IPS-18a (cell line): ENCODE data around the gene KLHL20.
A peak's percentile ranks its signal among the peaks of the same experiment; 100 is the strongest.
"Not testable (repeated sequence)": the region's sequence is repeated elsewhere in the genome, so short reads cannot be mapped to it uniquely, and the experiment has no call there.

Experiments used
- H3K27ac ChIP-seq: one replicate; pipeline ENCODE4 v1.5.1; 2013; ENCODE audit warnings: low read length
- H3K27me3 ChIP-seq: one replicate; pipeline ENCODE4 v1.6.1; 2013; ENCODE audit warnings: mild to moderate bottlenecking, low read length; ENCODE audit not compliant: control insufficient read depth, insufficient read depth
- H3K36me3 ChIP-seq: one replicate; pipeline ENCODE4 v1.6.1; 2013; ENCODE audit warnings: low read depth, low read length; ENCODE audit not compliant: control insufficient read depth
- H3K4me1 ChIP-seq: one replicate; pipeline ENCODE4 v1.6.1; 2013; ENCODE audit warnings: low read depth, low read length; ENCODE audit not compliant: control insufficient read depth
- H3K4me3 ChIP-seq: one replicate; pipeline ENCODE4 v1.5.1; 2013; ENCODE audit warnings: low read length
- H3K9ac ChIP-seq: one replicate; pipeline ENCODE4 v1.6.1; 2013; ENCODE audit warnings: mild to moderate bottlenecking, low read length, moderate library complexity
- H3K9me3 ChIP-seq: one replicate; pipeline ENCODE4 v1.6.1; 2013; ENCODE audit warnings: low read depth, low read length; ENCODE audit not compliant: control insufficient read depth

Gene KLHL20

DNA sequence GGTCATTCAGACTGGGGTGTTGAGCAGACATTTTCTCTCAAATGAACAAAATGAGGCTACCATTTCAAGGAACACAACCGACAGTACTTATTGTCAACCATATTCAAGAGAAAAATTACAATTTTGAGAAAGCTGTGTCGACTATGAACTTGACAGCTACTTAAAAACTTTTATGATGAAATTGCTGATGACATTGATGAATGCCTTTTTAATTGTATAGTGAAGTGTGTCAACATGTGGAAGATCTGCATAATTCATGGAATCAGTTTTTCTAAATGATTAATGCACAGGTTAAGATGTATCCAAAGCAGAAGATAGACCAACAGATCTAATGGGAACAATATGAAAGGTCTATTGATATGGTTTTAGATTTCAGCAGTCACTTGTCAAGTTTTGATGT is 75.1 kb downstream of the KLHL20 start:
- Histone ChIP-seq H3K27ac (no peak overlapping the region), H3K36me3 (peaks cover 3% of the 10 kb centered on the region), H3K9ac (no peak overlapping the region), H3K4me1 (no peaks in the 10 kb centered on the region), H3K9me3 (no peaks in the 10 kb centered on the region), H3K27me3 (no peaks in the 10 kb centered on the region), H3K4me3 (no peak overlapping the region)

DNA sequence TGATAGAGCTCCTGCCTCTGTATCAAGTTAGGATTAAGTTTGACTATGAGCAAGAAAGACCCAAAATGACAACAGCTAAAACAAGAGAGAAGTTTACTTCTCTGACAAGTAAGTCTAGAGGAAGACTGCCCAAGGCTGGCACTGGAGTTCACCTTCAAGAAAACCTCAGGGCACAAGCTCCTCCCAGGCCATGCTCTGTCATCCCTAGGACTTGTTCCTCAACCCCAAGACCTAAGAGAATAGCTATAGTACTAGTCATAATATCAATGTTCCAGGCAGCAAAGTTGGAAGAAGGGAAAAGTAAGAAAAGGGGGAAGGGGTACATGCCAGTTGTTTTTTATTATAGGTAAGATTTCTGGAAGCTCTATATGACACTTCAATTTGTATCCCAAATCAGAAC is 83.3 kb downstream of the KLHL20 start:
- H3K4me3 ChIP-seq: no peak overlapping the region
- no peaks in the 10 kb centered on the region for H3K27me3 ChIP-seq
- H3K9ac ChIP-seq: no peak overlapping the region
- H3K27ac ChIP-seq: no peak overlapping the region
- no peaks in the 10 kb centered on the region for H3K4me1 ChIP-seq
- H3K9me3 ChIP-seq: no peaks in the 10 kb centered on the region
- peaks cover 15% of the 10 kb centered on the region for H3K36me3 ChIP-seq

DNA sequence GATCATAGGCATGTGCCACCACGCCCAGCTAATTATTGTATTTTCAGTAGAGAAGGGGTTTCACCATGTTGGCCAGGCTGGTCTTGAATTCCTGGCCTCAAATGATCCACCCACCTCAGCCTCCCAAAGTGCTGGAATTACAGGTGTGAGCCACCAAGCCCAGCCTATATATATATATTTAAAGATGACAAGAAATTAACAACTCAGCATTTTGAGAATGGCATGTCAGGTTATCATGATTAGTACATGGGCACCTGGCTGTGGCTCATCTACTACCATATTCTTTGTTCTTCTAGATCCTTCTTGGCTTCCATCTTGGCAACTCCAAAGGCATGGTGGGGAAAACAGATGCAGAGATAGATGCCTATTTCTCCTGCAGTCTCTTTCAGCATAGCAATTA is 85.2 kb downstream of the KLHL20 start:
- H3K27ac ChIP-seq, H3K4me1 ChIP-seq, H3K4me3 ChIP-seq, H3K27me3 ChIP-seq, H3K9ac ChIP-seq, H3K9me3 ChIP-seq: not testable (repeated sequence)
- H3K36me3 ChIP-seq: peaks cover 21% of the 10 kb centered on the region

DNA sequence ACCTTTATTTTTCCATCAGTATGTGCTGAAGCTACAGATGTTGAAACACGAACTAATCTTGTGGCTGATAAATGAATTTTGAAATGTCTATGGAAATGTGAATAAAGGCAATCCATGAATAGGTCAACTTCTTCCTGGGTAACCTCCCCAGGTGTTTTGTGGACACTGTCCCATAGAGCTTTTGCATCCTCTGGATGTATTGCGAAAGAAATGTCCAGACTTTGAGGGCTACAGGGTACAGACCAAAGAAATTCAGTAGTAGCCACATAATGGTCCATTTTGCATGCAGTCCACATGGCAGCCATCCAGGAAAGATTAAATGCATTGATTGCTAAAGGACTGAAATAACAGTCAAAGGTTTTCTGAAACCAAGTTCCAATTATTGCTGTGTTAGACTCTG is 88.2 kb downstream of the KLHL20 start:
- no peak overlapping the region for H3K9ac ChIP-seq
- no peaks in the 10 kb centered on the region for H3K4me1 ChIP-seq
- H3K4me3 ChIP-seq: no peak overlapping the region
- H3K36me3 ChIP-seq: peaks cover 36% of the 10 kb centered on the region
- H3K9me3 ChIP-seq: no peaks in the 10 kb centered on the region
- H3K27me3 ChIP-seq: no peaks in the 10 kb centered on the region
- H3K27ac ChIP-seq: no peak overlapping the region

DNA sequence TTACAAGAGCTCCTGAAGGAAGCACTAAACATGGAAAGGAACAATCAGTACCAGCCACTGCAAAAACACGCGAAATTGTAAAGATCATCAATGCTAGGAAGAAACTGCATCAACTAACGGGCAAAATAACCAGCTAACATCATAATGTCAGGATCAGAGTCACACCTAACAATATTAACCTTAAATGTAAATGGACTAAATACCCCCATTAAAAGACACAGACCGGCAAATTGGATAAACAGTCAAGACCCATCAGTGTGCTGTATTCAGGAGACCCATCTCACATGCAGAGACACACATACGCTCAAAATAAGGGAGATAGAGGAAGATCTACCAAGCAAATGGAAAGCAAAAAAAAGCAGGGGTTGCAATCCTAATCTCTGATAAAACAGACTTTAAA is 98.9 kb downstream of the KLHL20 start:
- not testable (repeated sequence) for H3K27ac ChIP-seq, H3K4me1 ChIP-seq, H3K9ac ChIP-seq, H3K9me3 ChIP-seq, H3K27me3 ChIP-seq, H3K4me3 ChIP-seq
- H3K36me3 ChIP-seq: peaks cover 15% of the 10 kb centered on the region

DNA sequence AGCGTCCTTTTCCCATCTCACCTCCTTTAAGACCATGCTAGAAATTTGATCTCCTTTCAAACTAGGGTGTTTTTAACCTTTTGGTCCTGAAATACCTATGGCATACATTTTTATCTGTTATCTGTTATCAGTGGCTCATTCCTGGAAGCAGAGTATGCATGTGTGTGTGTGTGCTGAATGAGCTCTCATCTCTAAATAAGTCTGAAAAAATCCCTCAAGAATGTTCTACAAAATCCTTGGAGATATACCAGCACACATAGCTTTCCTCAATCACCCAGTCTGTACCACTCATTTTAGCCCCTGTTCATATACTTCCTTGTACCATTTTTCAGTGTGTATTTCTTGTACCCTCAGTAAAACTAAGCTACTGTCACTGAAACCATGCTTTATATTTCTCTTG is 103.7 kb downstream of the KLHL20 start:
- Histone ChIP-seq H3K4me1 (peaks cover 6% of the 10 kb centered on the region), H3K9me3 (no peaks in the 10 kb centered on the region), H3K4me3 (no peak overlapping the region), H3K27me3 (no peaks in the 10 kb centered on the region), H3K36me3 (peaks cover 12% of the 10 kb centered on the region), H3K9ac (no peak overlapping the region), H3K27ac (no peak overlapping the region)

DNA sequence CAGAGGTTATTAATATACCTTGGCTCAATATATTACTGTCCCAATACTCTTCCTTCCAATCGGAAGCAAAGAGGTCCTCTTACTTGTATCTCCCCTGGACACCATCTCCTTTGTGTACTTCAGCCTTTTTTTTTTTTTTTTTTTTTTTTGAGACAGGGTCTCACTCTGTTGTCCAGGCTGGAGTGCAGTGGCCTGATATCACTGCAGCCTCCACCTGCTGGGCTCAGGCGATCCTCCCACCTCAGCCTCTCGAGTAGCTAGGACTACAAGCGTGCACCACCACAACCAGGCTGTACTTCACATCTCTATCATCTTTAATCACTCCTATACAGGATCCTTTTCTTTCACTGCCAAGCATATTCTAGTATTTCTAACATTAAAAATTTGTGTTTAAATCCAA is 106.9 kb downstream of the KLHL20 start:
- Histone ChIP-seq H3K36me3 (peaks cover 12% of the 10 kb centered on the region), H3K9ac (no peak overlapping the region), H3K4me3 (no peak overlapping the region), H3K27ac (no peak overlapping the region), H3K4me1 (peaks cover 6% of the 10 kb centered on the region), H3K27me3 (no peaks in the 10 kb centered on the region), H3K9me3 (no peaks in the 10 kb centered on the region)

DNA sequence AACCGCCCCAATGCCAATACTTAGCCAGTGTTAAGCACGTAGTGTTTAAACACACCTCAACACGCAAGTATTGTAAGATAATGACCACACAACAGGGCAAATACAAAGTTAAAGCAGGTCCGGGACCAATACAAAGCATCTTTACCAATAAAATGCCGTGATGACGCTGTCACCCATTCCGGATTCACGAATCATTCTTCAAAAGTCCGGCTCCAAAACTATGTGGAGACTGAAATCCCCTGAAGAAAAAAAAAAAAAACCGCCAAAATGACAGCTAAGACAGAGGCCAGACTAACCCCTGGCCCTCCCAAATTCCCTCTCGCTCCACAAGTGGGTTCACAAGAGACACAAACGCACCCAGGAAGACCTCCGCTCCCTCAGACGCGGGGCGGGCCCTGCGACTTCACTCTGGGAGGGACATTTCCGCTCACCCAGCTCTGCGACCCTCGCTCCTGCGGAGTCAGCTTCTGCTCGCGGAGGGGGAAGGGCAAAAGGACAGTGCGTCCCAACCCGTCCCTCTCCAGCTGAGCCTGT is 109.1 kb downstream of the KLHL20 start:
- H3K4me3 ChIP-seq: peak overlapping the region; percentile 97
- H3K27ac ChIP-seq: peak overlapping the region; percentile 81
- H3K36me3 ChIP-seq: peaks cover 5% of the 10 kb centered on the region
- no peaks in the 10 kb centered on the region for H3K9me3 ChIP-seq
- H3K9ac ChIP-seq: peak overlapping the region; percentile 97
- peaks cover 6% of the 10 kb centered on the region for H3K4me1 ChIP-seq
- no peaks in the 10 kb centered on the region for H3K27me3 ChIP-seq

DNA sequence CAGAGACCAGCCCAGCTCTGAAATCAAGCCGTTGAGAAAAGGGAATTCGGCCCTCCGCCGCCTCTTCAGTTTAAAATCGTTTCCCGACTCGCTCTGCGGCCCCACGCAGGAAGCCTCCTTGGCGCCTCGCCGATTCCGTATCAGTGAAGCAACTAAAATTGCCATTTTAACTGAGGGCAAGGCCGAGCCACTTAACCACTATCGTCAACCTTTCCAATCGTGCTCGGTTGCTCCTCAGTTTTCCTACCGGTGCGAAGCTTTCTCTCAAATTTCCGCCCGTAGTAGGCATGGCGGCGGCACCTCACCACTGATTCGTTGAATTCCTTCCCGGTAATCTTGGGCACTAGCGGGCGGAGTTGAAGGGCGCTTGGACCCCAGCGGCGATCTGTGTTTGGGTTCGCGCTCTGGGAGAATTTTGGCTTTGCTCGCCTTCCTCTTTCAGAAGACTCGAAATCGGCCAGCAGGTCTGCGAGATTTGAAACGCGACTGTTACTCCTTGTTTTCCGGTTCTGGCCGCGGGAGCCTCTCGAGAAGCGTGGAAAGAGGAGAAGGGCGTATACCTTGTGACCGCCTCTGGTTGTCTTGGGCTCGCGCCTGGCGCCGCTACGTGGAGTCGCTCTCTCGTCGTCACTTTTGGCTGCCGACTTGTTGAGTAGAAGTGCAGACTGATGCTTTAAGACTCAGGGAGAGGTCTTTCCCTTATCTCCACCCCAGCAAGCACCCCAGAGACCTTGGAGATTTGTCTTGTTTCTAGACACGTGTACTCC is 109.7 kb downstream of the KLHL20 start, which contains the start of the genes CENPL and DARS2:
Gene CENPL, minus strand, starts transcription at position 569 of the 767 bp plus-strand sequence. CDS start 13,584 bp downstream, outside the sequence.
Gene DARS2, plus strand, starts transcription at position 359 of the 767 bp plus-strand sequence. CDS start 557 bp downstream, outside the sequence.
- Histone ChIP-seq H3K4me3 (peak within 1 kb of the TSS; percentile 97), H3K27ac (peak within 1 kb of the TSS; percentile 90), H3K9me3 (no peaks in the 10 kb centered on the region), H3K36me3 (peaks cover 5% of the 10 kb centered on the region), H3K27me3 (no peaks in the 10 kb centered on the region), H3K9ac (peak within 1 kb of the TSS; percentile 97), H3K4me1 (peaks cover 6% of the 10 kb centered on the region)

DNA sequence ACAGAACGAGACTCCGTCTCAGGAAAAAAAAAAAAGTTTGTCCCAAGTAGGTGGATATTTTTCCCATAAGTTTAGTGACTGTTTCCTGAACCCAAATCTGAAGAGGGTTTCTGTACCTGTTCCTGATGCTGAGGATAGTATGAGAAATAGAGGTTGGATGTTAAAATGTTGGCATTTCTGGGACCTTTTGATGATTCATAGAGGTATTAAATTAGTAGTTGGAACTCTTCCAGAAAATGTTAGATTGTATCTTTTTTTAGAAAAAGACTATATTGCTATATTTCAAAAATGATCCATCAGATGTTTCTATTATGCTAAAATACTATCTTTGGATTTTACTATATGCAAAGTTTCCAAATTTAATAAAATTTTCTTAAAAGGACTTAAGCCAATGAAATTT is 112.8 kb downstream of the KLHL20 start:
- no peak overlapping the region for H3K9ac ChIP-seq
- peaks cover 11% of the 10 kb centered on the region for H3K36me3 ChIP-seq
- H3K4me1 ChIP-seq: peaks cover 6% of the 10 kb centered on the region
- H3K4me3 ChIP-seq: no peak overlapping the region
- H3K27ac ChIP-seq: no peak overlapping the region
- no peaks in the 10 kb centered on the region for H3K9me3 ChIP-seq
- H3K27me3 ChIP-seq: no peaks in the 10 kb centered on the region

DNA sequence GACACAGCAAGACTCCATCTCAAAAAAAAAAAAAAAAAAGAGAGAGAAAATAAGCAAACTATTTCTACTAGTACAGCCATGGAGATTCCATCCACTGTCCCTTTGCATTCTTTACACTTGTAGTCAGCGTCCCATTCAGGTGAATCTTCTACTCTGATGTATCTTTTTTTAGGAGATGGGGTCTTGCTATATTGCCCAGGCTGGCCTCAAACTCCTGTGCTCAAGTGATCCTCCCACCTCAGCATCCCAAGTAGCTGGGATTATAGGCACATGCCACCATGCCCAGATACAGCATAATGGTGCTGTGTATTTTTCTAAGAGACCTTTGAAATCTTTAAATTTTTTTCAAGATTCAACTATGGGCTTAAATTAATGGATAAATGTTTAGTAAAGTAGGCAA is 118.0 kb downstream of the KLHL20 start:
- Histone ChIP-seq H3K27me3 (no peaks in the 10 kb centered on the region), H3K27ac (no peak overlapping the region), H3K36me3 (peaks cover 34% of the 10 kb centered on the region), H3K9ac (no peak overlapping the region), H3K4me3 (no peak overlapping the region), H3K4me1 (no peaks in the 10 kb centered on the region), H3K9me3 (no peaks in the 10 kb centered on the region)
